ACC112 (cell line): ENCODE data around the gene WFDC12.
"Not testable (repeated sequence)": the region's sequence is repeated elsewhere in the genome, so short reads cannot be mapped to it uniquely, and the experiment has no call there.

Experiments
- H2AFZ ChIP-seq: fragments of 200-600 bp; sonication (generic); one replicate; pipeline ENCODE4 v1.6.0; 2017; ENCODE audit warnings: antibody characterized with exemption, low read length; ENCODE audit not compliant: unreplicated experiment
- H3K27ac ChIP-seq: fragments of 200-600 bp; sonication (generic); 2 replicates; pipeline ENCODE4 v1.5.1; 2014; ENCODE audit warnings: low read depth, mild to moderate bottlenecking, antibody characterized with exemption, low read length, moderate library complexity
- H3K27me3 ChIP-seq: fragments of 200-600 bp; sonication (generic); 2 replicates; pipeline ENCODE4 v1.6.1; 2014; ENCODE audit warnings: mild to moderate bottlenecking, antibody characterized with exemption, low read length, moderate library complexity, mixed read lengths; ENCODE audit not compliant: insufficient read depth
- H3K36me3 ChIP-seq: fragments of 200-600 bp; sonication (generic); 2 replicates; pipeline ENCODE4 v1.6.1; 2016; ENCODE audit warnings: mild to moderate bottlenecking, antibody characterized with exemption, low read length, moderate library complexity, mixed read lengths; ENCODE audit not compliant: insufficient read depth
- H3K4me1 ChIP-seq: fragments of 200-600 bp; sonication (generic); one replicate; pipeline ENCODE4 v1.6.1; 2016; ENCODE audit warnings: low read length, mixed read lengths; ENCODE audit not compliant: insufficient read depth, unreplicated experiment, control insufficient read depth
- H3K4me3 ChIP-seq: fragments of 200-600 bp; sonication (generic); 2 replicates; pipeline ENCODE4 v1.5.1; 2014; ENCODE audit warnings: mild to moderate bottlenecking, low read depth, low read length
- H3K79me2 ChIP-seq: fragments of 200-600 bp; sonication (generic); one replicate; pipeline ENCODE4 v1.6.0; 2016; ENCODE audit warnings: low read length; ENCODE audit not compliant: control insufficient read depth, unreplicated experiment, insufficient read depth

WFDC12 gene

GRCh38 chr20:45149062-45149461, 24.8 kb upstream of the WFDC12 start:
- Histone ChIP-seq H3K36me3 (no peaks in the 10 kb centered on the region), H3K4me1 (no peaks in the 10 kb centered on the region), H3K27me3 (peaks cover 97% of the 10 kb centered on the region), H3K27ac (no peak overlapping the region), H2AFZ (no peak overlapping the region), H3K4me3 (no peak overlapping the region), H3K79me2 (no peaks in the 10 kb centered on the region)

GRCh38 chr20:45140836-45141235, 16.6 kb upstream of the WFDC12 start:
- peaks cover 35% of the 10 kb centered on the region for H3K27me3 ChIP-seq
- no peak overlapping the region for H3K4me3 ChIP-seq
- H3K27ac ChIP-seq = no peak overlapping the region

DNA sequence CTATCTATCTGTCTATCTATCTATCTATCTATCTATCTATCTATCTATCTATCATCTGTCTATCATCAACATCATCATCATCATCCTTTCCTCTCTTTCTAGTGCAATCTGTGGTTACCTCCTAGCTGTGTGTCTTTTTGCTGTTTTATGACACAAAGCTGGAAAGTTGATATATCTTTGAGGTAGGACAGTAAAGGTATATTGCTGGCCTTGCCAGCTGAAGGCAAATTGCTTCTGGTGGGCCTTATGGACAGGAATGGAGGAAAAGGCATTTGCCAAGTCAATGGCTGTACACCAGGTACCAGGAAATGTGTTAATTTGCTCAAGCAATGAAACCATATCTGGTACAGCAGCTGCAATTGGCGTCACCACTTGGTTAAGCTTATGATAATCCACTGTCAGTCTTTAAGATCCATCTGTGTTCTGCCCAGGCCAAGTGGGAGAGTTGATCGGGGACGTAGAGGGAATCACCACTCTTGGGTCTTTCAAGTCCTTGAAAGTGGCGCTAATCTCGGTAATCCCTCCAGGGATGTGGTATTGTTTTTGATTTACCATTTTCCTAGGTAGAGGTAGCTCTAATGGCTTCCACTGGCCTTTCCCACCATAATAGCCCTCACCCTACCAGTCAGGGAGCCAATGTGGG, 15.6 kb upstream of the WFDC12 start:
- not testable (repeated sequence) for H3K4me3 ChIP-seq, H3K79me2 ChIP-seq, H3K27ac ChIP-seq, H3K4me1 ChIP-seq, H3K36me3 ChIP-seq, H2AFZ ChIP-seq
- peaks cover 28% of the 10 kb centered on the region for H3K27me3 ChIP-seq

More at GRCh38 chr20:45140836-45141235, 16.6 kb upstream of the WFDC12 start:
- no peaks in the 10 kb centered on the region for H3K4me1 ChIP-seq
- no peak overlapping the region for H2AFZ ChIP-seq
- H3K79me2 ChIP-seq = no peaks in the 10 kb centered on the region
- H3K36me3 ChIP-seq = no peaks in the 10 kb centered on the region

- H3K36me3 ChIP-seq = no peaks in the 10 kb centered on the region
- no peak overlapping the region for H3K27ac ChIP-seq
- H3K27me3 ChIP-seq = peaks cover 23% of the 10 kb centered on the region; the same call in 1 of the 2 replicates
- no peaks in the 10 kb centered on the region for H3K79me2 ChIP-seq
- H2AFZ ChIP-seq = no peak overlapping the region
- no peak overlapping the region for H3K4me3 ChIP-seq
- no peaks in the 10 kb centered on the region for H3K4me1 ChIP-seq
Measured at GRCh38 chr20:45138561-45139300, 14.5 kb upstream of the WFDC12 start.

DNA sequence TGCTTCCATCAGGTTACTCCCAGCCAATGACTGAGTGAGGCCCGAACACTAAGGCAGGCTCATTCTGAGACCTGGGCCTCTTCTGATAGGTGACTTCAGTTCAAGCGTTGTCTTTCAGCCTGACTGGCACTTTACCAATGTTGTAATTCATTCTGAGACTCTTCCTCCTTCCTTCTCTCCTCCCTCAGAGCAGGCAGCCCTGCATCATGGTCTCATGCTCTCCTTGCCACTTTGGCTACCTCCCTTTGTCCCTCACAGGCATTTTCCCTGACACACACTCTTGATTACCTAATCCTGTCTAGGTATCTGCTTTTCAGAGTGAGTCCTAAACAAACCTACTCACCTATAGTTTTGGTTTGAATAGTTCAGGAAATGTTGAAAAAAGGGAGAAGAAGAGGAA, 12.6 kb upstream of the WFDC12 start:
- Histone ChIP-seq H3K27me3 (peaks cover 35% of the 10 kb centered on the region), H3K79me2 (no peaks in the 10 kb centered on the region), H3K27ac (no peak overlapping the region), H3K4me1 (no peaks in the 10 kb centered on the region), H2AFZ (no peak overlapping the region), H3K36me3 (no peaks in the 10 kb centered on the region), H3K4me3 (no peak overlapping the region)

DNA sequence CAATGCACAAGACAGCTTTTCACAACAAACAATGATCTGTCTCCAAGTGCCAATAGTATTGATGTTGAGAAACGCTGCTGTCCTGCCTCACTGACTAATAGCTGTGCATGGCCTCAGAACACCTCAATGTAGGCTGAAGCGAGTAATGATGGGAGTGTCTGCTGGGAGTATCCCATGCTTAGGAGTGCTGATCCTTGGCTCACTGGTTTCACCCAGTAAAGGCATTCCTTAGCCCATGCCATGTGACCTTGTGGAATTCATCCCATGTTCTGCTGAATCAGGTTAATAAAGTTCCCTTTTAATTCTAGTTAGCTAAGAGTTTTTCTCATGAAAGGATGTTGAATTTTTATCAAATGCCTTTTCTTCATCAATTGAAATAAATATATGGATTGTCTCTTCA, 3.8 kb upstream of the WFDC12 start:
- Histone ChIP-seq H3K36me3 (no peaks in the 10 kb centered on the region), H3K4me1 (no peaks in the 10 kb centered on the region), H2AFZ (no peak overlapping the region), H3K27me3 (peaks cover 76% of the 10 kb centered on the region), H3K79me2 (no peaks in the 10 kb centered on the region), H3K27ac (no peak overlapping the region), H3K4me3 (no peak overlapping the region)

DNA sequence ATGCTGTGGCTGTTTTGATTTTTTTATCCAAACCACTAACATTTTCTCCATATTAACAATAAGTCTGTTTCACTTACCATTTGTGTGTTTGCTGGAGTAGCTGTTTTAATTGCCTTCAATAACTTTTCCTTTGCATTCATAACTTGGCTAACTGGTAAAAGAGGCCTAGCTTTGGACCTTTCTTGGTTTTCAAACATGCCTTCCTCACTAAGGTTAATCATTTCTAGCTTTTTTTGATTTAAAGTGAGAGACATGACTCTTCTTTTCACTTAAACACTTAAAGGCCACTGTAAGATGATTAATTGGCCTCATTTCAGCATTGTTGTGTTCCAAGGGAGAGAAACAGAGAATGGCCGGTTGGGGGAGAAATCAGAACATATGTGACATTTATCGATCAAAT, 2.9 kb downstream of the WFDC12 start:
- H3K4me1 ChIP-seq = no peaks in the 10 kb centered on the region
- peaks cover 64% of the 10 kb centered on the region for H3K27me3 ChIP-seq
- H3K27ac ChIP-seq = no peak overlapping the region
- H2AFZ ChIP-seq = no peak overlapping the region
- H3K79me2 ChIP-seq = no peaks in the 10 kb centered on the region
- H3K36me3 ChIP-seq = no peaks in the 10 kb centered on the region
- no peak overlapping the region for H3K4me3 ChIP-seq

- H3K79me2 ChIP-seq = no peaks in the 10 kb centered on the region
- H3K27ac ChIP-seq = no peak overlapping the region
- H3K4me1 ChIP-seq = no peaks in the 10 kb centered on the region
- H2AFZ ChIP-seq = no peak overlapping the region
- H3K36me3 ChIP-seq = no peaks in the 10 kb centered on the region
- peaks cover 50% of the 10 kb centered on the region for H3K27me3 ChIP-seq
- H3K4me3 ChIP-seq = no peak overlapping the region
Measured at GRCh38 chr20:45119556-45120266, 4.6 kb downstream of the WFDC12 start.

DNA sequence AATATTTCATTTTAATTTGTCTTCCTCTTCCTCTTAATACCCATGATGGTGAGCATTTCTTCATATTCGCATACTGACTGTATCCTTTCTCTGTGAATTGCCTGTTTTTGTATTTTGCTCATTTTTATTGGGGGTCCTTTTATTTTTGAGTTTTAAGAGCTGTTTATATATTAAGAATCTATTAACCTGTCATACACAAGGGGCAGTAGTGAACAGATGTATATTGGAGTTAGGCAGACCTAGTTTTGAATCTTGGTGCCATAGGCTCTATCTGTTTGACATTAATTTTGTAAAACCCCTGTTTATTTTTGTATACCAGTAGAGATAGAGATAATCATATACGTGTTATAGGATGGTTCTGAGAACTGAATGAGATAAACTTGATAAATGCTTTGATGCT, 6.2 kb downstream of the WFDC12 start:
- H3K4me1 ChIP-seq = no peaks in the 10 kb centered on the region
- no peaks in the 10 kb centered on the region for H3K36me3 ChIP-seq
- no peak overlapping the region for H3K27ac ChIP-seq
- H3K27me3 ChIP-seq = peaks cover 34% of the 10 kb centered on the region
- H3K4me3 ChIP-seq = no peak overlapping the region
- no peak overlapping the region for H2AFZ ChIP-seq
- H3K79me2 ChIP-seq = no peaks in the 10 kb centered on the region

- Histone ChIP-seq H3K27ac (no peak overlapping the region), H3K27me3 (peaks cover 31% of the 10 kb centered on the region), H3K4me3 (no peak overlapping the region), H3K4me1 (no peaks in the 10 kb centered on the region), H3K79me2 (no peaks in the 10 kb centered on the region), H2AFZ (no peak overlapping the region), H3K36me3 (no peaks in the 10 kb centered on the region)
Measured at GRCh38 chr20:45117581-45117980, 6.7 kb downstream of the WFDC12 start.
